GM20000 (cell line): ENCODE results near the gene TMEM220.
A peak's percentile ranks its signal among the peaks of the same experiment; 100 is the strongest.

ENCODE experiments used
- DNase-seq: peaks from one replicate; pipeline ENCODE4 v3.0.0; 2012; ENCODE audit warnings: low spot score
- TF ChIP-seq, protein P1 (sequence below): IDR thresholded peaks from 2 replicates; pipeline ENCODE4 v1.5.1; 2012; ENCODE audit warnings: mild to moderate bottlenecking, control low read depth; ENCODE audit errors: extremely low read depth, missing control alignments

Gene TMEM220

DNA sequence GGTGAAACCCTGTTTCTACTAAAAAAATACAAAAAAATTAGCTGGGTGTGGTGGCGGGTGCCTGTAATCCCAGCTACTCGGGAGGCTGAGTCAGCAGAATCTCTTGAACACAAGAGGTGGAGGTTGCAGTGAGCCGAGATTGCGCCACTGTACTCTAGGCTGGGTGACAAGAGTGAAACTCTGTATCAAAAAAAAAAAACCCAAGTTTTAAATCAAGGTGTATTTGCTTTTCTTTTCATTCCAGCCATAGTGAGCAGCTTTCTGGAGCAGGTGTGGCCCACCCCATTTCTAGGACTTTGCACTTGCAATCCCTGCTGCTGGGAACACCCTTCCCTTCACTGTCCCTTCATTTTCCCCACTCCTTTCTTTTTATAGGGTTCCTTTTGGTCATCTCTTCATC lies 45.2 kb upstream of the TMEM220 start:
- DNase-seq = no peak
- TF ChIP-seq, protein P1, sequence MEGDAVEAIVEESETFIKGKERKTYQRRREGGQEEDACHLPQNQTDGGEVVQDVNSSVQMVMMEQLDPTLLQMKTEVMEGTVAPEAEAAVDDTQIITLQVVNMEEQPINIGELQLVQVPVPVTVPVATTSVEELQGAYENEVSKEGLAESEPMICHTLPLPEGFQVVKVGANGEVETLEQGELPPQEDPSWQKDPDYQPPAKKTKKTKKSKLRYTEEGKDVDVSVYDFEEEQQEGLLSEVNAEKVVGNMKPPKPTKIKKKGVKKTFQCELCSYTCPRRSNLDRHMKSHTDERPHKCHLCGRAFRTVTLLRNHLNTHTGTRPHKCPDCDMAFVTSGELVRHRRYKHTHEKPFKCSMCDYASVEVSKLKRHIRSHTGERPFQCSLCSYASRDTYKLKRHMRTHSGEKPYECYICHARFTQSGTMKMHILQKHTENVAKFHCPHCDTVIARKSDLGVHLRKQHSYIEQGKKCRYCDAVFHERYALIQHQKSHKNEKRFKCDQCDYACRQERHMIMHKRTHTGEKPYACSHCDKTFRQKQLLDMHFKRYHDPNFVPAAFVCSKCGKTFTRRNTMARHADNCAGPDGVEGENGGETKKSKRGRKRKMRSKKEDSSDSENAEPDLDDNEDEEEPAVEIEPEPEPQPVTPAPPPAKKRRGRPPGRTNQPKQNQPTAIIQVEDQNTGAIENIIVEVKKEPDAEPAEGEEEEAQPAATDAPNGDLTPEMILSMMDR = no peak

GRCh38 chr17:10773391-10773790 lies 43.6 kb upstream of the TMEM220 start:
- DNase-seq = no peak
- TF ChIP-seq, protein P1 = no peak

DNA sequence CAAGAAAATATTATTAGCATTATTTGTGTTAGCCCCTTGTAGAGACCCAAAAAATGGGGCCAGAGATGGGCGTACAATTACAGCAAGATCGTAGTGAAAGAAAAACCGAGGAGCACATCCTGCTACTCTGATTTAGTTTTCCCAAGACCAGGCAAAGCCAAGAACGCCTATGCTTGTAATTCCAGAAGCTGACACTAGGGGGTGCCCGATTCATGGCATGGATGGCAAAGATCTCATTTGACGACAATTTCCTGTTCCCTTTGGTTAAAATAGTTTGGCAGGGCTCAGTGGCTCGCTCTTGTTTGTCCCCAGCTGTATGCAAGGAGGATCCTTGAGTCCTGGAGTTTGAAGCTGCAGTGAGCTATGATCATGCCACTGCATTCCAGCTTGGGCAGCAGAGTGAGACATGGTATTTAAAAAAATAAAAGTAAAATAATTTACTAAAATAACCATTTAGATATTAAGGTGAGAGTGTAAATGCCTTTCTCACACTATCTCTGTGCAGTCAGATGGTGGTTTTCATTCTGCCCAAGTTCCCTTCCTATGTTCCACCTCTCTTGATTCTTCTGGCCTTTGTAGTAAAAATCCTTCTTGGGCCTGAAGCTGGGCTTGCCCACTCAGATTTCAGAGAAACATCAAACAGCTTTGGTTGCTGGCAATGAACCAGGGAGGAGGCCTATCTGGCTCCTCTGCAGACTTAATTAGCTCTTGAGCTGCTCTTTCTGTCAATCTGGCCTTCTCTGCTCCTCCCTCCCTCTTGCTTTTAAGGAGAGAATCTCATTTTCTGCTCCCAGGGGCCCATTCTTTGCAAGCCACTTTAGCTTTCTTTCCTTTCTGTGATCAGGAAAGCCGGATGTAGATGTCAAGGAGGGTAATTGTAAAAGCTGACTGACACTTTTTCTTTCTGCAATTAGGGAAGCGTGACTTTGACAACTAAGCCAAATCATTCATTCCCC lies 42.9 kb upstream of the TMEM220 start:
- TF ChIP-seq, protein P1 = peak; percentile 51
- no peak for DNase-seq

DNA sequence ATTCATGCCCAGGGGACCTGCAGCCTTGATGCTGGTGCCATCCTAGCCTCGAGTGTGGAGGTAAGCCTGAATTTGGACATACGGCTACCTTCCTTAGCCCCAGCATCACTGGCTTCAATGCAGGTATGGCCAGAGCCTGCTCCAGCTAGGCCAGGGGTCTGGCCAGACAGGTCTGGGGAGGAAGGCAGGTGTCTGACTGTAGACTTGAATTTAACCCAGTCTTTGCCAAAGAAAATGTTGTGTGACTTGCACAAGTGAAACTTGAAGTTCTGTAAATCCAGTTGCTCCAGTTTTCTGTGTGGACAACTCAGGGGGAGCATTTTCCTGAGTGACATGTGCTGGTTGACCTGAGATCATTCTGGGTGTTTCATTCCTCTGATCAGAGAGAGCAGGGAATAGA lies 41.3 kb upstream of the TMEM220 start:
- TF ChIP-seq, protein P1 = no peak
- DNase-seq = no peak

- TF ChIP-seq, protein P1 = no peak
- DNase-seq = no peak
Measured at GRCh38 chr17:10769840-10770239, 40.0 kb upstream of the TMEM220 start.

DNA sequence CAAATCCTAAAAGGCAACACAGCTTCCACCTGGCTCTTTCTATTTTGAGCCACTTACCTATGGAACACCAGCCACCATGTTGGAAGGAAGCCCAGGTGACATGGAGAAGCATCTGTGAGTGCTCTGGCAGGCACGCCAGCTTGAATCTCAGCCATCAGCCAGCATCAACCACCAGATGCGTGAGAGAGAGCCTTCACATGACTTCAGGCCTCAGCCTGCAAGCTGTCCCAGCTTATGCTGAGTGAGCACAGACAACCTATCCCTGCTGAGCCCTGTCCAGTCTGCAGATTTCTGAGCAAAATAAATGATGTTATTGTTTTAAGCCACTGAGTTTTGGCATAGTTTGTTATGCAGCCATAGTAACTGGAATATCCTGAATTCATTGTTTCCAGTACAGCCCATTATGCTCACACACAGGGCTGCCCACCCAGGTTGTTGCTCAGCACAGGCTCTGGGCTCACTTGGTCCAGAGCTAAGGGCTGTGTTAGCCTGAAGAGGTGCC lies 39.0 kb upstream of the TMEM220 start:
- DNase-seq = no peak
- TF ChIP-seq, protein P1 = no peak

- DNase-seq = no peak
- TF ChIP-seq, protein P1 = no peak
Measured at GRCh38 chr17:10767232-10767631, 37.4 kb upstream of the TMEM220 start.
